PFSK-1 (cell line): ENCODE measurements around the gene BRMS1.

ENCODE experiments used
- POLR2AphosphoS5 ChIP-seq: IDR thresholded peaks from 2 replicates; pipeline ENCODE4 v1.6.1; 2012; ENCODE audit warnings: low read depth, mild to moderate bottlenecking, control low read depth, low read length, moderate library complexity
- SIN3A ChIP-seq: IDR thresholded peaks from 2 replicates; pipeline ENCODE4 v1.6.1; 2012; ENCODE audit warnings: mild to moderate bottlenecking, low read length, moderate library complexity, borderline replicate concordance; ENCODE audit not compliant: insufficient read depth
- TF ChIP-seq, protein P1 (sequence below), 2 experiments: IDR thresholded peaks; 2 replicates each; pipeline versions ENCODE4 v1.6.1 to v1.8.0; 2011 to 2012; ENCODE audit warnings: low read depth in 2 of 2, low read length in 2 of 2, control low read depth in 1 of 2, inconsistent platforms in 1 of 2, mild to moderate bottlenecking in 1 of 2, moderate library complexity in 1 of 2; ENCODE audit not compliant: insufficient read depth in 1 of 2

DNA sequence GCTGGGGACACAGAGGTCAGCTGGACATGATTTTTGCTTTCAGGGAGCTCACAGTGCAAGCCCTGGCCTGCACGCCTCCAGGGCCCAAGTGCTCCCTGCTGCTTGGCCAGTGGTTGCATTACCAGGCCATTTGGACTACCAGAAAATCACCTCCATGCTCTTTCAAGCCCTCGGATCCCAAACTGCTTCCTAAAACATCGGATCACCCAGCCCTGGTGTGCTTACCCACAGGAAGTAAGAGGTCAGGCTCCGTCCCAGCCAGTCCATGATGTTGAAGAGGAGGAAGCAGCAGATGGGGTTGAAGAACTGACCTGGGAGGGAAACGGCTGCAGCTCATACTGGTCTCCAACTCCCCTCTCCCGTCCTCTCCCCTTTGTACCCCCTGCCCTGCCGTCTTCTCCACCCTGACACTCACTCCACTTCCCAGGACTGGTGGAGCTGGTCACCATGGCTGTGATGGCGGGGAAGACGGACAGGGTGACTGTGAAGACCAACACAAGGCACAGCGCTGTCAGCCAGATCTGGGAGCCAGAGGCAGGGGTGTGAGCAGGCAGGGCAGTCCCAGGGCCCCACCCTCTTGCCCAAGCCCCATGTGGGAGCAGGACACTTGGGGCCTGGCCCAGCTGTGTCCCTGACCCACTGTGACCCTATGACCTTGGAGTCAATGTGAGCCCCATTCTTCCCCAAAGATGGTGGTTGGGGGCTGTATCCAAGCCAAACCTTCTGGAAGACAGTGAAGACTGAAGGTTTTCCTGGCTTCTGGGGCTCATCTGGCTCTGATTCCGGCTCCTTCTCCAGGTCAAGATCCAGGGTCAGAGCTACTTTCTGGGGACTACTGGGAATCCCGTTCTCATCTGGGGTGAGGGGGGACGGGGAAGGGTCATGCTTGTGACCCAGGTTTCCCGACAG, 21.1 kb upstream of the BRMS1 start:
- TF ChIP-seq SIN3A (no peak), POLR2AphosphoS5 (no peak)
- TF ChIP-seq, protein P1, sequence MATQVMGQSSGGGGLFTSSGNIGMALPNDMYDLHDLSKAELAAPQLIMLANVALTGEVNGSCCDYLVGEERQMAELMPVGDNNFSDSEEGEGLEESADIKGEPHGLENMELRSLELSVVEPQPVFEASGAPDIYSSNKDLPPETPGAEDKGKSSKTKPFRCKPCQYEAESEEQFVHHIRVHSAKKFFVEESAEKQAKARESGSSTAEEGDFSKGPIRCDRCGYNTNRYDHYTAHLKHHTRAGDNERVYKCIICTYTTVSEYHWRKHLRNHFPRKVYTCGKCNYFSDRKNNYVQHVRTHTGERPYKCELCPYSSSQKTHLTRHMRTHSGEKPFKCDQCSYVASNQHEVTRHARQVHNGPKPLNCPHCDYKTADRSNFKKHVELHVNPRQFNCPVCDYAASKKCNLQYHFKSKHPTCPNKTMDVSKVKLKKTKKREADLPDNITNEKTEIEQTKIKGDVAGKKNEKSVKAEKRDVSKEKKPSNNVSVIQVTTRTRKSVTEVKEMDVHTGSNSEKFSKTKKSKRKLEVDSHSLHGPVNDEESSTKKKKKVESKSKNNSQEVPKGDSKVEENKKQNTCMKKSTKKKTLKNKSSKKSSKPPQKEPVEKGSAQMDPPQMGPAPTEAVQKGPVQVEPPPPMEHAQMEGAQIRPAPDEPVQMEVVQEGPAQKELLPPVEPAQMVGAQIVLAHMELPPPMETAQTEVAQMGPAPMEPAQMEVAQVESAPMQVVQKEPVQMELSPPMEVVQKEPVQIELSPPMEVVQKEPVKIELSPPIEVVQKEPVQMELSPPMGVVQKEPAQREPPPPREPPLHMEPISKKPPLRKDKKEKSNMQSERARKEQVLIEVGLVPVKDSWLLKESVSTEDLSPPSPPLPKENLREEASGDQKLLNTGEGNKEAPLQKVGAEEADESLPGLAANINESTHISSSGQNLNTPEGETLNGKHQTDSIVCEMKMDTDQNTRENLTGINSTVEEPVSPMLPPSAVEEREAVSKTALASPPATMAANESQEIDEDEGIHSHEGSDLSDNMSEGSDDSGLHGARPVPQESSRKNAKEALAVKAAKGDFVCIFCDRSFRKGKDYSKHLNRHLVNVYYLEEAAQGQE (IDR thresholded peaks at IDR 0.05; ENCODE audit: insufficient read depth in 1 of 2, low read depth in 2 of 2, low read length in 2 of 2) = no peak
